Heart left ventricle (tissue), 13 donors: Measurements from ENCODE around the gene MRC2.

Source experiments
- POLR2A ChIP-seq, 2 donors: fragments of 450-650 bp; IDR thresholded peaks; one replicate each; pipeline ENCODE4 v1.6.1; 2017; ENCODE audit warnings: antibody characterized with exemption in 2 of 2, mild to moderate bottlenecking in 2 of 2, moderate library complexity in 2 of 2
- TF ChIP-seq, protein P1 (sequence below), 12 donors: fragments of 200-600 bp; sonication (generic) in 4 of 12; IDR thresholded peaks; one replicate each; pipeline versions ENCODE4 v1.5.0 to v1.8.0; 2018 to 2022; ENCODE audit warnings: antibody characterized with exemption in 12 of 12, mild to moderate bottlenecking in 5 of 12
- donor health status: ischemic (EF 13 %, LVEDD 7.1; RV severe dilation, severe dysfunction).
- donor health status: DM: no; HTN: yes; CAD: no.
- donor health status: DM: no; HTN: no; CAD: no.
- donor health status: ischemic (EF 25% LVEDD 6.9; RV normal size, moderate dysfunction).
- donor health status: ischemic (EF 25% LVEDD 5.7; RV mildly dilated, moderate dysfunction).
- donor health status: ischemic (EF 35%, LVEDD 5.7; RV mildly dilated, moderate dysfunction).
- donor health status: nonischemic (EF 11% LVEDD 7.7; RV severe dilation, severe dysfunction).
- donor health status: DM: yes; HTN: yes; CAD: no.
- donor health status: PGD.
- donor health status: ischemic (EF 29% LVEDD 5.4; RV normal size, mild dysfunction).
- donor health status: nonischemic (EF 23%, LVEDD 6.1; RV moderate dilation, normal function).

DNA sequence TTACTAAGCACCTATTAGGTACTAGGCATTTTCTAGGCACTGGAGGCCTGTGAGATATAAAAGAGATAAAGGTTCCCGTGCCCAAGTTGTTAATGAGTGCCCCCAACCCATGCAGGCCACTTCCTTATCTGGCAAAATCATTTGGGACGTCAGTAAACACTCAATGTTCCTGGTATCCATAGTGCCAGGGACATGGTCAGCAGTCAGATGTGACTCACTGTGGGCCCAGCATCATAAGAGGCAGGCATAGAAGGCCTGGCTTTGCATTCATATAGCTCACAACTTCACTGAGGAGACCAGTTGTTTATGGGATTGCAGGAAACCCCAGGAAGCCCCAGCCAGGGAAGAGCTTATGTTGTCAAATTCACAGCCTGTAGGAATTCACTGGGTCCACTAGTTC is 81.1 kb downstream of the MRC2 start:
- TF ChIP-seq POLR2A (IDR thresholded peaks at IDR 0.05): no peak
- TF ChIP-seq, protein P1, sequence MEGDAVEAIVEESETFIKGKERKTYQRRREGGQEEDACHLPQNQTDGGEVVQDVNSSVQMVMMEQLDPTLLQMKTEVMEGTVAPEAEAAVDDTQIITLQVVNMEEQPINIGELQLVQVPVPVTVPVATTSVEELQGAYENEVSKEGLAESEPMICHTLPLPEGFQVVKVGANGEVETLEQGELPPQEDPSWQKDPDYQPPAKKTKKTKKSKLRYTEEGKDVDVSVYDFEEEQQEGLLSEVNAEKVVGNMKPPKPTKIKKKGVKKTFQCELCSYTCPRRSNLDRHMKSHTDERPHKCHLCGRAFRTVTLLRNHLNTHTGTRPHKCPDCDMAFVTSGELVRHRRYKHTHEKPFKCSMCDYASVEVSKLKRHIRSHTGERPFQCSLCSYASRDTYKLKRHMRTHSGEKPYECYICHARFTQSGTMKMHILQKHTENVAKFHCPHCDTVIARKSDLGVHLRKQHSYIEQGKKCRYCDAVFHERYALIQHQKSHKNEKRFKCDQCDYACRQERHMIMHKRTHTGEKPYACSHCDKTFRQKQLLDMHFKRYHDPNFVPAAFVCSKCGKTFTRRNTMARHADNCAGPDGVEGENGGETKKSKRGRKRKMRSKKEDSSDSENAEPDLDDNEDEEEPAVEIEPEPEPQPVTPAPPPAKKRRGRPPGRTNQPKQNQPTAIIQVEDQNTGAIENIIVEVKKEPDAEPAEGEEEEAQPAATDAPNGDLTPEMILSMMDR (IDR thresholded peaks at IDR 0.05): no peak
